B cell (primary cell): ENCODE data around the gene MARCHF7. TPM values are rescaled to one million over a fixed set of nuclear protein-coding genes. Genes with fewer than 3 reads are reported as not detected.

Experiments
- ATAC-seq: fragments of 200-7000 bp; cut with Tn5 transposase; one replicate; pipeline ENCODE4 v1.10.0; 2021; ENCODE audit warnings: low read depth, mild to moderate bottlenecking, moderate number of reproducible peaks, moderate library complexity
- CTCF ChIA-PET: fragments of 350-600 bp; sonication (Branson Sonifier 250); formaldehyde crosslinking; loops from one replicate; lab custom pipeline; 2021; ENCODE audit warnings: antibody characterized with exemption, inconsistent platforms; lab: Charles Lee
- POLR2A ChIA-PET: fragments of 350-600 bp; sonication (Branson Sonifier 250); formaldehyde crosslinking; loops from one replicate; lab custom pipeline; 2021; ENCODE audit warnings: antibody characterized with exemption; lab: Charles Lee
- DNase-seq: peaks from one replicate; pipeline ENCODE4 v3.0.0; 2013
- H2AFZ ChIP-seq: 2 replicates; pipeline ENCODE4 v1.6.1; 2012; ENCODE audit warnings: mild to moderate bottlenecking, low read depth, low read length; ENCODE audit not compliant: insufficient read depth, poor library complexity, severe bottlenecking
- H3K27ac ChIP-seq, 2 donors: 1 replicate in 1 of 2; 2 replicates in 1 of 2; pipeline ENCODE4 v1.5.1; 2012 to 2013; ENCODE audit warnings: low read length in 2 of 2, mild to moderate bottlenecking in 2 of 2, moderate library complexity in 1 of 2
- H3K27me3 ChIP-seq, 4 experiments: fragments of 200-600 bp in 1 of 4; sonication (generic) in 1 of 4; replicated peaks in 1 of 4; 1 replicate in 2 of 4; 2 replicates in 2 of 4; pipeline versions ENCODE4 v1.6.1 to v1.7.0; 2013 to 2016; ENCODE audit warnings: low read length in 3 of 4, mild to moderate bottlenecking in 2 of 4, mixed read lengths in 1 of 4, moderate library complexity in 1 of 4; ENCODE audit not compliant: insufficient read depth in 4 of 4, control insufficient read depth in 3 of 4; ENCODE audit errors: control extremely low read depth in 1 of 4
- H3K36me3 ChIP-seq, 2 experiments: replicated peaks in 1 of 2; 1 replicate in 1 of 2; 2 replicates in 1 of 2; pipeline versions ENCODE4 v1.6.1 to v1.7.1; 2013; ENCODE audit warnings: low read length in 1 of 2; ENCODE audit not compliant: insufficient read depth in 2 of 2, control insufficient read depth in 1 of 2; ENCODE audit errors: control extremely low read depth in 1 of 2, extremely low read depth in 1 of 2
- H3K4me1 ChIP-seq, 2 donors: fragments of 200-600 bp in 1 of 2; sonication (generic) in 1 of 2; 1 replicate in 1 of 2; 2 replicates in 1 of 2; pipeline versions ENCODE4 v1.5.1 to v1.6.1; 2013 to 2017; ENCODE audit warnings: low read length in 2 of 2; ENCODE audit not compliant: control insufficient read depth in 2 of 2, insufficient read depth in 2 of 2
- H3K4me2 ChIP-seq: replicated peaks from 2 replicates; pipeline ENCODE3; 2012; ENCODE audit warnings: mild to moderate bottlenecking, low read depth, low read length; ENCODE audit not compliant: poor library complexity, severe bottlenecking
- H3K4me3 ChIP-seq, 5 experiments: fragments of 200-600 bp in 1 of 5; sonication (generic) in 1 of 5; 1 replicate in 3 of 5; 2 replicates in 2 of 5; pipeline versions ENCODE4 v1.5.1 to v1.7.0; 2011 to 2016; ENCODE audit warnings: low read length in 4 of 5, mild to moderate bottlenecking in 4 of 5, low read depth in 2 of 5, control low read depth in 1 of 5, moderate library complexity in 1 of 5; ENCODE audit not compliant: insufficient read depth in 1 of 5; ENCODE audit errors: control extremely low read depth in 1 of 5, extremely low read depth in 1 of 5
- H3K79me2 ChIP-seq: fragments of 200-600 bp; sonication (generic); one replicate; pipeline ENCODE4 v1.6.0; 2016; ENCODE audit warnings: low read length; ENCODE audit not compliant: control insufficient read depth, insufficient read depth
- H3K9ac ChIP-seq: fragments of 200-600 bp; sonication (generic); 2 replicates; pipeline ENCODE4 v1.6.1; 2017; ENCODE audit warnings: mild to moderate bottlenecking, low read length, moderate library complexity
- H3K9me3 ChIP-seq, 3 donors: one replicate each; pipeline versions ENCODE4 v1.6.1 to v1.7.1; 2013; ENCODE audit warnings: low read length in 2 of 3; ENCODE audit not compliant: control insufficient read depth in 2 of 3, insufficient read depth in 1 of 3; ENCODE audit errors: control extremely low read depth in 1 of 3
- H4K20me1 ChIP-seq: 2 replicates; pipeline ENCODE4 v1.6.0; 2012; ENCODE audit warnings: mild to moderate bottlenecking, low read length; ENCODE audit not compliant: insufficient read depth, control insufficient read depth, poor library complexity, severe bottlenecking
- H3K27ac Mint-ChIP-seq: one replicate; pipeline ENCODE4 v1.8.0; 2021; ENCODE audit warnings: mixed read lengths
- H3K27me3 Mint-ChIP-seq: one replicate; pipeline ENCODE4 v1.8.0; 2021; ENCODE audit warnings: mixed read lengths
- H3K4me1 Mint-ChIP-seq: one replicate; pipeline ENCODE4 v1.8.0; 2021; ENCODE audit warnings: mixed read lengths
- H3K4me3 Mint-ChIP-seq: one replicate; pipeline ENCODE4 v1.8.0; 2021; ENCODE audit warnings: mixed read lengths
- H3K9me3 Mint-ChIP-seq: one replicate; pipeline ENCODE4 v1.8.0; 2022; ENCODE audit warnings: mixed read lengths; ENCODE audit not compliant: insufficient read depth
- EZH2 ChIP-seq: IDR thresholded peaks from 2 replicates; pipeline ENCODE4 v1.6.1; 2012; ENCODE audit warnings: borderline replicate concordance, low read depth, mild to moderate bottlenecking, moderate library complexity, low read length; ENCODE audit not compliant: insufficient read depth, poor library complexity, severe bottlenecking
- WGBS: methylation state at CpG from one replicate; pipeline ENCODE4 v1.1.5; 2013; ENCODE audit warnings: missing lambda C conversion rate; ENCODE audit not compliant: insufficient coverage; 5-methylcytosine and 5-hydroxymethylcytosine counted together
- intact Hi-C: fragments of 100-400 bp; cut with micrococcal nuclease; formaldehyde crosslinking; loops from one replicate; pipeline ENCODE4 v1.10.0; 2022
- polyA plus RNA-seq: library from polyadenylated mRNA; depleted of rRNA; stranded (reverse); fragments of >200 nt; gene quantifications from 2 replicates; pipeline ENCODE4 v1.2.3, GENCODE V29; 2012
- total RNA-seq, 2 donors: library from RNA; stranded (reverse); fragments of 120-200 nt in 1 of 2; gene quantifications; 1 replicate in 1 of 2; 2 replicates in 1 of 2; pipeline versions ENCODE4 v1.2.3 to v1.2.4, GENCODE V29; 2013 to 2022
- TF ChIP-seq, protein P1 (sequence below): fragments of 200-600 bp; IDR thresholded peaks from one replicate; pipeline ENCODE4 v1.8.0; 2022; ENCODE audit warnings: antibody characterized with exemption, mild to moderate bottlenecking

Gene MARCHF7
- total and polyA plus RNA-seq, 2 donors (not counting 1 experiment from before 2014, with no cell fraction given): 55.4 to 109 TPM

GRCh38 chr2:159671047-159671446 is 41.3 kb upstream of the MARCHF7 start:
- CTCF ChIA-PET: no interaction called here
- POLR2A ChIA-PET: no interaction called here

GRCh38 chr2:159677654-159678053 is 34.7 kb upstream of the MARCHF7 start:
- Histone ChIP-seq H4K20me1 (no peaks in the 10 kb centered on the region), H2AFZ (no peak overlapping the region), H3K9ac (no peak overlapping the region), H3K27ac (no peak overlapping the region), H3K4me1 (no peaks in the 10 kb centered on the region), H3K27me3 (no peaks in the 10 kb centered on the region), H3K4me2 (no peak overlapping the region), H3K36me3 (no peaks in the 10 kb centered on the region), H3K4me3 (no peak overlapping the region), H3K79me2 (no peaks in the 10 kb centered on the region), H3K9me3 (no peaks in the 10 kb centered on the region)
- ATAC-seq (no peak), DNase-seq (no peak)
- no CpG with 5 or more reads among the region's 1 CpG for WGBS
- POLR2A ChIA-PET: no interaction called here
- no peak overlapping the region for H3K27ac Mint-ChIP-seq
- no peaks in the 10 kb centered on the region for H3K9me3 Mint-ChIP-seq
- H3K4me1 Mint-ChIP-seq: no peaks in the 10 kb centered on the region
- intact Hi-C loops: no loop called here
- no peaks in the 10 kb centered on the region for H3K27me3 Mint-ChIP-seq
- no peak for TF ChIP-seq EZH2
- TF ChIP-seq, protein P1, sequence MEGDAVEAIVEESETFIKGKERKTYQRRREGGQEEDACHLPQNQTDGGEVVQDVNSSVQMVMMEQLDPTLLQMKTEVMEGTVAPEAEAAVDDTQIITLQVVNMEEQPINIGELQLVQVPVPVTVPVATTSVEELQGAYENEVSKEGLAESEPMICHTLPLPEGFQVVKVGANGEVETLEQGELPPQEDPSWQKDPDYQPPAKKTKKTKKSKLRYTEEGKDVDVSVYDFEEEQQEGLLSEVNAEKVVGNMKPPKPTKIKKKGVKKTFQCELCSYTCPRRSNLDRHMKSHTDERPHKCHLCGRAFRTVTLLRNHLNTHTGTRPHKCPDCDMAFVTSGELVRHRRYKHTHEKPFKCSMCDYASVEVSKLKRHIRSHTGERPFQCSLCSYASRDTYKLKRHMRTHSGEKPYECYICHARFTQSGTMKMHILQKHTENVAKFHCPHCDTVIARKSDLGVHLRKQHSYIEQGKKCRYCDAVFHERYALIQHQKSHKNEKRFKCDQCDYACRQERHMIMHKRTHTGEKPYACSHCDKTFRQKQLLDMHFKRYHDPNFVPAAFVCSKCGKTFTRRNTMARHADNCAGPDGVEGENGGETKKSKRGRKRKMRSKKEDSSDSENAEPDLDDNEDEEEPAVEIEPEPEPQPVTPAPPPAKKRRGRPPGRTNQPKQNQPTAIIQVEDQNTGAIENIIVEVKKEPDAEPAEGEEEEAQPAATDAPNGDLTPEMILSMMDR: no peak
- CTCF ChIA-PET: no interaction called here
- H3K4me3 Mint-ChIP-seq: no peak overlapping the region

More at GRCh38 chr2:159671047-159671446, 41.3 kb upstream of the MARCHF7 start:
- H3K4me1 Mint-ChIP-seq: no peaks in the 10 kb centered on the region
- intact Hi-C loops: no loop called here
- Histone ChIP-seq H3K4me2 (no peak overlapping the region), H3K79me2 (no peaks in the 10 kb centered on the region), H3K9ac (no peak overlapping the region), H3K9me3 (no peaks in the 10 kb centered on the region), H2AFZ (no peak overlapping the region), H3K36me3 (no peaks in the 10 kb centered on the region), H3K4me3 (no peak overlapping the region), H3K27me3 (no peaks in the 10 kb centered on the region), H3K4me1 (no peaks in the 10 kb centered on the region), H4K20me1 (no peaks in the 10 kb centered on the region), H3K27ac (no peak overlapping the region)
- H3K27ac Mint-ChIP-seq: no peak overlapping the region
- DNase-seq (no peak), ATAC-seq (no peak)
- TF ChIP-seq, protein P1: no peak
- no peak for TF ChIP-seq EZH2
- H3K27me3 Mint-ChIP-seq: no peaks in the 10 kb centered on the region
- H3K9me3 Mint-ChIP-seq: no peaks in the 10 kb centered on the region
- no peak overlapping the region for H3K4me3 Mint-ChIP-seq
- no CpG with 5 or more reads among the region's 3 CpGs for WGBS
